Cardiac fibroblast (primary cell): Measurements from ENCODE around the gene CCNYL1.
"Not testable (repeated sequence)": the region's sequence is repeated elsewhere in the genome, so short reads cannot be mapped to it uniquely, and the experiment has no call there.

Source experiments
- DNase-seq, 2 donors: peaks; one replicate each; pipeline versions ENCODE4 v3.0.0 to v3.0.0-alpha.2; 2010; ENCODE audit warnings: low read depth in 2 of 2
- H3K4me3 ChIP-seq, 2 donors: replicated peaks in 1 of 2; 1 replicate in 1 of 2; 2 replicates in 1 of 2; pipeline ENCODE4 v1.5.1; 2011; ENCODE audit warnings: low read depth in 2 of 2, low read length in 2 of 2, mild to moderate bottlenecking in 2 of 2, moderate library complexity in 1 of 2
- TF ChIP-seq, protein P1 (sequence below): IDR thresholded peaks from one replicate; pipeline ENCODE4 v1.5.1; 2011; ENCODE audit warnings: low read depth, mild to moderate bottlenecking, low read length, inconsistent platforms

Gene CCNYL1

GRCh38 chr2:207748993-207749392 lies 37.6 kb downstream of the CCNYL1 start:
- no peak overlapping the region for H3K4me3 ChIP-seq
- TF ChIP-seq, protein P1, sequence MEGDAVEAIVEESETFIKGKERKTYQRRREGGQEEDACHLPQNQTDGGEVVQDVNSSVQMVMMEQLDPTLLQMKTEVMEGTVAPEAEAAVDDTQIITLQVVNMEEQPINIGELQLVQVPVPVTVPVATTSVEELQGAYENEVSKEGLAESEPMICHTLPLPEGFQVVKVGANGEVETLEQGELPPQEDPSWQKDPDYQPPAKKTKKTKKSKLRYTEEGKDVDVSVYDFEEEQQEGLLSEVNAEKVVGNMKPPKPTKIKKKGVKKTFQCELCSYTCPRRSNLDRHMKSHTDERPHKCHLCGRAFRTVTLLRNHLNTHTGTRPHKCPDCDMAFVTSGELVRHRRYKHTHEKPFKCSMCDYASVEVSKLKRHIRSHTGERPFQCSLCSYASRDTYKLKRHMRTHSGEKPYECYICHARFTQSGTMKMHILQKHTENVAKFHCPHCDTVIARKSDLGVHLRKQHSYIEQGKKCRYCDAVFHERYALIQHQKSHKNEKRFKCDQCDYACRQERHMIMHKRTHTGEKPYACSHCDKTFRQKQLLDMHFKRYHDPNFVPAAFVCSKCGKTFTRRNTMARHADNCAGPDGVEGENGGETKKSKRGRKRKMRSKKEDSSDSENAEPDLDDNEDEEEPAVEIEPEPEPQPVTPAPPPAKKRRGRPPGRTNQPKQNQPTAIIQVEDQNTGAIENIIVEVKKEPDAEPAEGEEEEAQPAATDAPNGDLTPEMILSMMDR, result no peak
- no peak for DNase-seq

- no peak overlapping the region for H3K4me3 ChIP-seq
- no peak for DNase-seq
- TF ChIP-seq, protein P1, result no peak
These were observed 38.4 kb downstream of the CCNYL1 start for GRCh38 chr2:207749873-207750272.

- no peak for DNase-seq
- TF ChIP-seq, protein P1, result no peak
- no peak overlapping the region for H3K4me3 ChIP-seq
These were observed 38.9 kb downstream of the CCNYL1 start for GRCh38 chr2:207750345-207750744.

DNA sequence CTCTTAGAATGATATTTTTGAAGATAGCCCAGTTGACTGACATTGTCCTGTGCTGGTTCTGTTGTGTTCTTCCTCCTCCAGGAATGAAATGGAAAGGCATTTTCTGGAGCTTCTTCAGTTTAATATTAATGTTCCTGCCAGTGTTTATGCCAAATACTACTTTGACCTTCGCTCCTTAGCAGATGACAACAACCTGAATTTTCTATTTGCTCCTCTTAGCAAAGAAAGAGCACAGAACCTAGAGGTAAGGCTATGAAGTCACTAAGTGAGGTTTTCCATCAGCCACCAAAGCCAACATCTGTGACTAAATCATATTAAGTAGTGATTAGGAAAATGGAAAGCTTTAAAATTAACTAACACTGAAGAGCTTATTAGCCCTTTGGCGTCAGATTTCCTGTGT lies 39.4 kb downstream of the CCNYL1 start:
- TF ChIP-seq, protein P1, result no peak
- no peak overlapping the region for H3K4me3 ChIP-seq
- no peak for DNase-seq

GRCh38 chr2:207753688-207754087 lies 42.2 kb downstream of the CCNYL1 start:
- H3K4me3 ChIP-seq, DNase-seq: not testable (repeated sequence)

DNA sequence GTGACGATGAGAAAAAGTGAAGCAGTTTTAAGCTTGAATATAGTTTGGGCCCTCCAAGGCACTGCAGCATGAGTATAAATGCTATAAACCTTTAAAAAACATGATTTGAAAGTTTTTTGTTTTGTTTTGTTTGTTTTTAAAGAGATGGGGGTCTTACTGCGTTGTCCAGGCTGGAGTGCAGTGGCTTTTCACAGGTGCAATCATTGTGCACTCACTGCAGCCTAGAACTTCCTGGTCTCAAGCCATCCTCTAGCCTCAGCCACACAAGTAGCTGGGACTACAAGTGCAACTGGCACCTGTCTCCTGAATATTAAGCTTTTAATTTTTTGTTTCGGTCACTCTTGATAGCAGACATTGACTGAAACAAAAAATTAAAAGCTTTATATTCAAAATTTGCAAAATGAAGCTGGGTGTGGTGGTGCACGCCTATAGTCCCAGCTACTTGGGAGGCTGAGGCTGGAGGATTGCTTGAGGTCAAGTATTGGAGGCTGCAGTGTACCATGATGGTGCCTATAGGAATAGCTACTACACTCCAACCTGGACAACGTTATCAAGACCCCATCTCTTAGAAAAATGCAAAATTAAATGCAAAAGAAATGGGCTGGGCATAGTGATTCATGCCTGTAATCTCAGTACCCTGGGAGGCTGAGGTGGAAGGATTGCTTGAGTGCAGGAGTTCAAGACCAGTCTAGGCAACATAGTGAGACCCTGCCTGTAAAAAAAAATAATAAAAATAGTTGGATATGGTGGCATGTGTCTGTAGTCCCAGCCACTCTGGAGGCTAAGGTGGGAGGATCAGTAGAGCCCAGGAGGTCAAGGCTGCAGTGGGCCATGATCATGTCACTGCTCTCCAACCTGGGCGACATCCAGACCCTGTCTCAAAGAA lies 43.3 kb downstream of the CCNYL1 start:
- H3K4me3 ChIP-seq, result no peak overlapping the region
- DNase-seq, result no peak
- TF ChIP-seq, protein P1, result no peak

DNA sequence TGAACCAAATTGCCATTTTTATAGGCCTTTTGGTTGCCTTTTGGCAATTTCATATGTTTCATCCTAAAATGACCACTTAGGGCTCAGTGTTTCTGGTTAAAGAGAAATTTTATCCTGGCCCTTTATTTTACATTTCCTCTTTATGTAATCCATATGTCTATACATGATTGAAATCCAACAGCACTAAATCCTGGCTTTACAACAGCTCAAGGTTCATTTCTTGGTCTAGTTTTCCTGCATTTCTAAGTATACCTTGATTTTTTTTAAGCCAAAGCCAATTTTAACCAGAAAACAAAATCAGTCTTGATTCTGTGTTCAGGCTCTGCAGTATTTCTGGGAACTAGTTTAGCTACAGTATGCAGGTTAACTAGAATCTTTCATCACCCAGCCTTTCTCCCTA lies 46.6 kb downstream of the CCNYL1 start:
- DNase-seq, result no peak
- no peak overlapping the region for H3K4me3 ChIP-seq
- TF ChIP-seq, protein P1, result no peak
